Measurements from ENCODE around the gene SAPCD2.
A peak's percentile ranks its signal among the peaks of the same experiment; 100 is the strongest.

GRCh38 chr9:137048655-137049543 lies 21.5 kb downstream of the SAPCD2 start:
- TF ChIP-seq PHF8 (conservative IDR thresholded peaks at IDR 0.05; ENCODE audit: low read depth, low read length), result no peak
- no peak for TF ChIP-seq CTCF (IDR thresholded peaks at IDR 0.05; ENCODE audit: control extremely low read depth in 1 of 3, insufficient read depth in 1 of 3, low read depth in 1 of 3, low read length in 3 of 3)
- TF ChIP-seq MAX (IDR thresholded peaks at IDR 0.05), result peak; percentile 62
- no peak for TF ChIP-seq ASH2L (IDR thresholded peaks at IDR 0.05; ENCODE audit: low read length)
- no peak for TF ChIP-seq POLR2A (IDR thresholded peaks at IDR 0.05; ENCODE audit: control extremely low read depth in 1 of 2, low read depth in 2 of 2, low read length in 2 of 2)
- no peak for TF ChIP-seq SP1 (IDR thresholded peaks at IDR 0.05; ENCODE audit: low read depth, low read length)
- TF ChIP-seq BRCA1 (IDR thresholded peaks at IDR 0.05; ENCODE audit: low read depth, low read length), result no peak
- no peak for TF ChIP-seq RAD21 (IDR thresholded peaks at IDR 0.05 in 1 of 2, conservative IDR thresholded peaks at IDR 0.05 in 1 of 2; ENCODE audit: low read depth in 2 of 2, low read length in 2 of 2)
- no peak for TF ChIP-seq CREB1 (IDR thresholded peaks at IDR 0.05)
